GM19463 (cell line): ENCODE data around the gene AKR7A3.
"Not testable (repeated sequence)": the region's sequence is repeated elsewhere in the genome, so short reads cannot be mapped to it uniquely, and the experiment has no call there.

Experiments
- ATAC-seq: cut with Tn5 transposase; IDR thresholded peaks from one replicate; pipeline ENCODE4 v1.9.1; 2021; ENCODE audit warnings: mild to moderate bottlenecking, moderate library complexity; ENCODE audit not compliant: unreplicated experiment

The AKR7A3 gene

DNA sequence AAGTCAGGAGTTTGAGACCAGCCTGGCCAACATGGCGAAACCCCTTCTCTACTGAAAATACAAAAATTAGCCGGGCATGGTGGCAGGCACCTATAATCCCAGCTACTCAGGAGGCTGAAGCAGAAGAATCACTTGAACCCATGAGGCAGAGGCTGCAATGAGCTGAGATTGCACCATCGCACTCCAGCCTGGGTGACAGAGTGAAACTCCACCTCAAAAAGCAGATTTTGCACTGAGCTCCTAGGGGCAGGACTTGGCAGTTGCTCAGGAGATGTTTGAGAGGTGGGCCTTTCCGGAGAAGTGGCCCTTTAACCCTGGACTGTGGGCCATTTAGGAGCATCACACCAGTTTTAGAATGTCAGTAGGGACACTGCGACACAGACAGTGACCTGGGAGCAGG lies 32.3 kb downstream of the AKR7A3 start:
- not testable (repeated sequence) for ATAC-seq

DNA sequence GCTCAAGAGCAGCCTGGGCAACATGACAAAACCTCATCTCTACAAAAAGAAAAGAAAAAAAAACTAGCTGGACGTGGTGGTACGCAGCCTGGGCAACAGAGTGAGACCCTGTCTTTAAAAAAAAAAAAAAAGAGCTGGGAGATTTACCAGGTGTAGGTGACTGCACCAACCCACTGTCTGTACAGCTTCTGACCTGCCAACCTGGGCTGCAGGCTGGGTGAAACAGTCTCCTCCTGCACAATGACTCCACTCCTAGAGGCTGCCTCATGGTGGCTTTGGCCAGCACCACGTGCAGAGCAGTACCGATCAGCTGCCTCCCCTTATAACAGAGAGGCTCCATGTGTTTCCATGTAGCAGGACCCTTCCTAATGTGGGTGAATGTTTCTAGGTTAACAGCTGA lies 33.3 kb downstream of the AKR7A3 start:
- ATAC-seq, result no peak

DNA sequence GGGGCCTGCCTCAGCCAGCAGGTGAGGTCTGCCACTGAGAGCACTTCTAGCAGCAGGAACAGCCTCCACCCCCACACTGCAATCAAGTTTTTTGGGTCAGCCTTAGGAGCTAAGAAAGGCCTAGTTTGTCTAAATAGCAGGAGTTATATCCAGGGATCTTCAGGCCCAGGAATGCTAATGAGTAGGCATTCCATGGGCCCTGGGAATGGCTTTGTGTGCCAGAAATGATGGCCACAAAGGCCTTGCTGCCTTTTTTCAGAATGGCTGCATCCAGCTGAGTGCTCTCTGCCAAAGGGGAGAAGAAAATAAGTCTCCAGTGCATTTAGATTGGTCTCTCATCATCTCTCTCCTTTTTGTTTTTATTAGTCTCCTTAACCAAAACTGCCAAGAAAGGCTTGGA lies 34.2 kb downstream of the AKR7A3 start:
- no peak for ATAC-seq

DNA sequence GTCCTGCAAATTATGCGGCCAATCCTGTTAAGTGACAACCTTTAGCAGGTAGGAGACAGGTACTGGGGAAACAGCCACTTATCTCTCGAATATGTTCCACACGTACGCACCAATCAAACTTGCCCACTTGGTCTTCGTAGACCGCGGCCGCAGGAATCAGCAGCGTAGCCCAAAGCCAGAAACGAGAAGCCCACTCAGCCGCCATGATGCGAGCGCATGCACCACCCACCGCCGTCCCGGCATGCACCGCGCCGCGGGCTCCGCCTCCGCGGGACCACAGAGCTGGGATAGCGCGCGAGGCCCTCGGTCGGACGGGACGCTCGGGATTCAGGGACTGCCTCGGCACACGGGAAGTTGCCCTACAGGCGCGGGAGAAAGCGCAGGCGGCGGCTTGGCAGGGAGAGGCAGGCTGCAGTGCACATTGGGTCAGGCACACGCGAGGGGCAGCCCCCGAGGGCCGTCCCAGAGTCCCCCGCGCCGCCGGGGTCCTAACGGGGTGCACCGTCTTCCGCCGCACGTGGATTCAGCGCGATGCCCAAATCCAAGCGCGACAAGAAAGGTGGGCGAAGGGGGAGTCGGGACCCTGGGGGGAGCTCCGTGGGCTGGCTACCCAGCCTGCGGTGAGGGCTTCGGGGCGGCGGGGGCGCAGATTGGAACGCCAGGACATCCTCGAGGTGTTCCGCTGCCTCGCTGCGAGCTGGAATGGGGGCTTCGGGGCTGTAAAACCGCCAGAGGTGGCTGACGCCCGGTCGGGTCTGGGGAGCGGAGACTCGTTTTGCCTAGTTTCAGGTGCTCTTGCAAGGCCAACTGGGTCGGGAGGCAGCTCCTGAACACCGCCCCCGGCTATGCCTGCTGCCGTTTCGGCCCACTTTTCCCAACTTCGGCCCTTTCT lies 37.0 kb downstream of the AKR7A3 start, which contains the start of the genes EMC1 and MRTO4:
TSS of gene EMC1 (minus strand) at position 220 of the 892 bp plus-strand sequence. CDS start at position 205, 15 bp downstream.
TSS of gene MRTO4 (plus strand) at position 501 of the 892 bp plus-strand sequence. CDS start at position 532, 31 bp downstream.
- ATAC-seq, result peak; percentile 90

DNA sequence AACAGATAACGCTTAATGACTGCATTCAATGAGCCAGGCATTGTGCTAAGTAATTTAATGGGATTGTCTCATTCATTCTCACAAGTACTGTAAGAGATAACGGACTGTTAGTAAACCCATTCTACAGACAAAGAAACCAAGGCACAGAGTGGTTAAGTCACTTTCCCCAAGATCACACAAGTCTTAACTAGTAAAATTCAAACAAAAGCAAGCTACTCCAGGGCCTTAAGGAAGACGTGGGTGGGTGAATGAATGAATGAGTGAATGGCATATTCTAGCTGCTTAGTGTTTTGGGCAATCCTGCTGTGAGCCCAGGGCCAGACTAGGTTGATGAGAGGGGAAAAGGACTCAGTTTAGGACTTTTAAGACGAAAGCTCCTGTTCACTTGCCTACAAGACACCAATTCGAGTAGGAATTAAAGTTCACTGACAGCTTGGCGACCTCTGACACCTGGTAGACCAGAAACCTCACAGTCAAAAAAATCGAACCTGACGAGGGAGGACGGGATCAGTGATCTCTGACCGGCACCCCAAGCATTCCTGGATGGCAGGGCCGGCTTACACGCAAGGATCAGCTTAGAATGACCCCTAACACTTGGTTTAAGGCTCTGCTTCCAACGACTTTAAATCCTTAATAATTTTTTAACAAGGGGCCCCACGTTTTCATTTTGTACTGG lies 37.8 kb downstream of the AKR7A3 start:
- no peak for ATAC-seq

DNA sequence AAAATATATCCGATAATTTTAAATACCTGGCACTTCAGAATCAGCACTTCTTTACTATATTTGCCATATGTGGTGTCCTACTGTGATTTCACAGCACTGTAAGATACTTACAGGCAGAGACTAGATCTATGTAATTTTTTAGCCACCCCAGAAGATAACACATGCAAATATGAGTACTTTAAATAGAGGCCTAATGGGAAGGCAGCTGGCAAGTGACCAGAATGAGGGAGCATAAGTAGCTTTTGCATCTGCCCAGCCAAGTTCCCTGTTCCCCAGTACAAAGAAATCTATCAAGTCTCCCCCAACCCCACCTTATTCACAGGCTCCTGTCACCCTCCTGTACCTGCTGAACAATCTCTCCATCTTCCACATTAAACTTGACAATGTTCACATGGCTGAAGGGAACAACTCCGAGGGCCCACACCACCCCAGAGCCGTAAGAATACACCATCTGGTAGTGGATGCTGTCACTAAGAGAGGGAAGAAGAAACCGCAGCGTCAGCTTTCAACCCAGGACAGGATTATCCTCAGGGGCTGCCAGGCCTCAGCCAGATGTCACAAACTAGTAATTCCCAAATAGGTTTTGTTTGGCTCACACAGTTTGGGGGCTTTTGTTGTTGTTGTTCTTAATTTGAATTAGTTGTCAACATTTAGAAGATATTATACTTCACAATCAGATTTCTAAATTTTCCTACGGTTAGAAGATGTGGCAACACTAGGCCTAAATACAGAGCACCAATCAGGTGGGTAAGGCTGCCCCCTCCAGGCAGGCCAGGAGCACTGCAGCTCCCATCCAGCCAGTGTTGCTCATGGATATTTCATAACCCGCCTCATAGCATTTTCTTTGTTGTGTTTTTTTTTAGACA lies 47.7 kb downstream of the AKR7A3 start:
- no peak for ATAC-seq

DNA sequence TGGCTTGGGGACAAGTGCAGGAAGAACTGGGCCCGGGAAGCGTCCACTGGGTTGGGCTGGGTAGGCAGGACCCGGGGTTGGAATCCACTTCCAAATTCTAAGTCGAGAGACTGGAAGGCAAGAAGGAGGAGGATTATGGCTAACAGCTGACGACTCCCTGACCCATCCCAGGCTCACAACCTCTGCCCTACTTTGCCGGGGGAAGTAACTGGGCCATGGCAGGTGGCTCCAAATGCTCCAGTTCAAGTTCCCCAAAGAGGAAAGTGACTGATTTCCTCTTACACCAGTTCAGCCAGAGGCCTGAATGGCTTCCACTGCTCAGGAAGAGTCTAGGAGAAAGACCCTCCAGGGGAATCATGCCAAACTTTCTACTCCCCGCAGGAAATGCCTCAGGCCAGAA lies 48.7 kb downstream of the AKR7A3 start:
- ATAC-seq, result no peak

DNA sequence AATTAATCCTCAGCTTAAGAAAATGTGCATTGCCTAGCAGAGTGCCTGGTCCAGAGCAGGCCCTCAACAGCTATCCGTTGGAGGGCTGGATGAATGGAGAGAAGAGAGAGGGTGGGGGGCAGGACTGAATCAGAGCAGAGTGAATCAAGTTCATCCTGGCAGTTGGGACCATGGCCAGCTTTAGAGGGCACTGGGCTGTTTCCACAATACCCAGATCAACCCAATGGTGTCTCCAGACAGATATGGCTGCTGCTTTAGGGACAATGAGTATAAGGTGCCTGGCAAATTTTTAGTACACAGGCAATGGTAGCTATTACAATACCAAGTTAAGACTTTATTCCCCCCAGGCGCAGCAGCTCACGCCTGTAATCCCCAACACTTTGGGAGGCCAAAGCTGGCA lies 54.3 kb downstream of the AKR7A3 start:
- ATAC-seq, result no peak
